ENCODE measurements around the gene P2RX4.
"Not testable (repeated sequence)": the region's sequence is repeated elsewhere in the genome, so short reads cannot be mapped to it uniquely, and the experiment has no call there.

P2RX4 gene

GRCh38 chr12:121255433-121255832, 45.5 kb downstream of the P2RX4 start:
- no peak for TF ChIP-seq ZNF274 (IDR thresholded peaks at IDR 0.05; ENCODE audit: low read depth, low read length)
- no peak for DNase-seq (ENCODE audit: low read depth, low spot score)

GRCh38 chr12:121257704-121258449, 47.9 kb downstream of the P2RX4 start:
- H3K9me3 ChIP-seq (ENCODE audit: insufficient read depth, low read length); H3K4me1 ChIP-seq (ENCODE audit: insufficient read depth, insufficient read length); DNase-seq (ENCODE audit: low read depth, low spot score); H3K27me3 ChIP-seq (ENCODE audit: insufficient read depth, insufficient read length); H3K4me3 ChIP-seq (ENCODE audit: insufficient read length, low read depth); H3K9ac ChIP-seq (ENCODE audit: insufficient read length, low read depth): not testable (repeated sequence)
- peaks cover 38% of the 10 kb centered on the region for H3K36me3 ChIP-seq (ENCODE audit: insufficient read depth, insufficient read length, low read length)

More at GRCh38 chr12:121255433-121255832, 45.5 kb downstream of the P2RX4 start:
- H3K9ac ChIP-seq (ENCODE audit: insufficient read length, low read depth) = no peak overlapping the region
- H3K36me3 ChIP-seq (ENCODE audit: insufficient read depth, insufficient read length, low read length) = peaks cover 42% of the 10 kb centered on the region
- H3K4me1 ChIP-seq (ENCODE audit: insufficient read depth, insufficient read length) = no peaks in the 10 kb centered on the region
- H3K4me3 ChIP-seq (ENCODE audit: insufficient read length, low read depth) = no peak overlapping the region
- H3K9me3 ChIP-seq (ENCODE audit: insufficient read depth, low read length) = no peaks in the 10 kb centered on the region
- H3K27me3 ChIP-seq (ENCODE audit: insufficient read depth, insufficient read length) = no peaks in the 10 kb centered on the region

- Histone ChIP-seq H3K36me3 (ENCODE audit: insufficient read depth, insufficient read length, low read length) (peaks cover 39% of the 10 kb centered on the region), H3K9me3 (ENCODE audit: insufficient read depth, low read length) (no peaks in the 10 kb centered on the region), H3K4me1 (ENCODE audit: insufficient read depth, insufficient read length) (no peaks in the 10 kb centered on the region), H3K9ac (ENCODE audit: insufficient read length, low read depth) (no peak overlapping the region), H3K4me3 (ENCODE audit: insufficient read length, low read depth) (no peak overlapping the region), H3K27me3 (ENCODE audit: insufficient read depth, insufficient read length) (no peaks in the 10 kb centered on the region)
- no peak for TF ChIP-seq ZNF274 (IDR thresholded peaks at IDR 0.05; ENCODE audit: low read depth, low read length)
- TF ChIP-seq YY1 (IDR thresholded peaks at IDR 0.05; ENCODE audit: insufficient read depth, insufficient read length) = no peak
- TF ChIP-seq SUZ12 (IDR thresholded peaks at IDR 0.05; ENCODE audit: extremely low read depth, insufficient read depth, insufficient read length) = no peak
- no peak for DNase-seq (ENCODE audit: low read depth, low spot score)
Observed at GRCh38 chr12:121259074-121259473, 49.1 kb downstream of the P2RX4 start.

GRCh38 chr12:121260091-121260490, 50.2 kb downstream of the P2RX4 start:
- no peak for DNase-seq (ENCODE audit: low read depth, low spot score)
- TF ChIP-seq SUZ12 (IDR thresholded peaks at IDR 0.05; ENCODE audit: extremely low read depth, insufficient read depth, insufficient read length) (no peak), ZNF274 (IDR thresholded peaks at IDR 0.05; ENCODE audit: low read depth, low read length) (no peak), YY1 (IDR thresholded peaks at IDR 0.05; ENCODE audit: insufficient read depth, insufficient read length) (no peak)
- Histone ChIP-seq H3K36me3 (ENCODE audit: insufficient read depth, insufficient read length, low read length) (peaks cover 36% of the 10 kb centered on the region), H3K4me3 (ENCODE audit: insufficient read length, low read depth) (no peak overlapping the region), H3K4me1 (ENCODE audit: insufficient read depth, insufficient read length) (no peaks in the 10 kb centered on the region), H3K27me3 (ENCODE audit: insufficient read depth, insufficient read length) (no peaks in the 10 kb centered on the region), H3K9me3 (ENCODE audit: insufficient read depth, low read length) (no peaks in the 10 kb centered on the region), H3K9ac (ENCODE audit: insufficient read length, low read depth) (no peak overlapping the region)

GRCh38 chr12:121261398-121261797, 51.5 kb downstream of the P2RX4 start:
- Histone ChIP-seq H3K9ac (ENCODE audit: insufficient read length, low read depth) (no peak overlapping the region), H3K4me1 (ENCODE audit: insufficient read depth, insufficient read length) (no peaks in the 10 kb centered on the region), H3K9me3 (ENCODE audit: insufficient read depth, low read length) (no peaks in the 10 kb centered on the region), H3K27me3 (ENCODE audit: insufficient read depth, insufficient read length) (no peaks in the 10 kb centered on the region), H3K4me3 (ENCODE audit: insufficient read length, low read depth) (no peak overlapping the region), H3K36me3 (ENCODE audit: insufficient read depth, insufficient read length, low read length) (peaks cover 33% of the 10 kb centered on the region)
- DNase-seq (ENCODE audit: low read depth, low spot score) = no peak
- TF ChIP-seq ZNF274 (IDR thresholded peaks at IDR 0.05; ENCODE audit: low read depth, low read length) (no peak), YY1 (IDR thresholded peaks at IDR 0.05; ENCODE audit: insufficient read depth, insufficient read length) (no peak), SUZ12 (IDR thresholded peaks at IDR 0.05; ENCODE audit: extremely low read depth, insufficient read depth, insufficient read length) (no peak)

GRCh38 chr12:121263206-121263935, 53.4 kb downstream of the P2RX4 start:
- H3K27me3 ChIP-seq (ENCODE audit: insufficient read depth, insufficient read length) = no peaks in the 10 kb centered on the region
- peaks cover 39% of the 10 kb centered on the region for H3K36me3 ChIP-seq (ENCODE audit: insufficient read depth, insufficient read length, low read length)
- no peak overlapping the region for H3K9ac ChIP-seq (ENCODE audit: insufficient read length, low read depth)
- H3K4me3 ChIP-seq (ENCODE audit: insufficient read length, low read depth) = no peak overlapping the region
- H3K9me3 ChIP-seq (ENCODE audit: insufficient read depth, low read length) = no peaks in the 10 kb centered on the region
- H3K4me1 ChIP-seq (ENCODE audit: insufficient read depth, insufficient read length) = no peaks in the 10 kb centered on the region
- TF ChIP-seq SUZ12 (IDR thresholded peaks at IDR 0.05; ENCODE audit: extremely low read depth, insufficient read depth, insufficient read length) (no peak), ZNF274 (IDR thresholded peaks at IDR 0.05; ENCODE audit: low read depth, low read length) (no peak), YY1 (IDR thresholded peaks at IDR 0.05; ENCODE audit: insufficient read depth, insufficient read length) (no peak)
- no peak for DNase-seq (ENCODE audit: low read depth, low spot score)

GRCh38 chr12:121264135-121264534, 54.2 kb downstream of the P2RX4 start:
- no peak for TF ChIP-seq SUZ12 (IDR thresholded peaks at IDR 0.05; ENCODE audit: extremely low read depth, insufficient read depth, insufficient read length)
- H3K4me1 ChIP-seq (ENCODE audit: insufficient read depth, insufficient read length) = no peaks in the 10 kb centered on the region
- no peak for DNase-seq (ENCODE audit: low read depth, low spot score)
- no peaks in the 10 kb centered on the region for H3K9me3 ChIP-seq (ENCODE audit: insufficient read depth, low read length)
- H3K9ac ChIP-seq (ENCODE audit: insufficient read length, low read depth) = no peak overlapping the region
- peaks cover 47% of the 10 kb centered on the region for H3K36me3 ChIP-seq (ENCODE audit: insufficient read depth, insufficient read length, low read length)
- H3K27me3 ChIP-seq (ENCODE audit: insufficient read depth, insufficient read length) = no peaks in the 10 kb centered on the region
- no peak overlapping the region for H3K4me3 ChIP-seq (ENCODE audit: insufficient read length, low read depth)
